Keratinocyte (primary cell): ENCODE measurements around the gene APBB1. TPM values are rescaled to one million over a fixed set of nuclear protein-coding genes. Genes with fewer than 3 reads are reported as not detected.

Experiments used
- DNase-seq: peaks from one replicate; pipeline ENCODE4 v3.0.0-alpha.2; 2011; ENCODE audit warnings: low read depth, missing footprints, low spot score
- FAIRE-seq: peaks from 2 replicates; lab custom pipeline; 2011; peaks lifted over from hg19 to GRCh38; lab: Jason Lieb, UNC
- H2AFZ ChIP-seq: 2 replicates; pipeline ENCODE4 v1.6.0; 2012; ENCODE audit warnings: low read length, control low read depth, inconsistent platforms; ENCODE audit not compliant: control insufficient read depth
- H3K27ac ChIP-seq: 2 replicates; pipeline ENCODE4 v1.5.1; 2011; ENCODE audit warnings: low read length; ENCODE audit not compliant: control insufficient read depth, insufficient read depth
- H3K27me3 ChIP-seq: 3 replicates; pipeline ENCODE4 v1.6.0; 2011; ENCODE audit warnings: low read length; ENCODE audit not compliant: control insufficient read depth, insufficient read depth; ENCODE audit errors: extremely low read depth
- H3K36me3 ChIP-seq, 2 experiments: 2 replicates in 1 of 2; 3 replicates in 1 of 2; pipeline ENCODE4 v1.5.1; 2011; ENCODE audit warnings: low read length in 2 of 2, mild to moderate bottlenecking in 1 of 2; ENCODE audit not compliant: control insufficient read depth in 2 of 2, insufficient read depth in 2 of 2; ENCODE audit errors: extremely low read depth in 1 of 2
- H3K4me1 ChIP-seq: 3 replicates; pipeline ENCODE4 v1.5.1; 2011; ENCODE audit warnings: low read length; ENCODE audit not compliant: control insufficient read depth, insufficient read depth; ENCODE audit errors: extremely low read depth
- H3K4me2 ChIP-seq: 3 replicates; pipeline ENCODE4 v1.6.0; 2011; ENCODE audit warnings: low read depth, low read length; ENCODE audit not compliant: control insufficient read depth, insufficient read depth; ENCODE audit errors: extremely low read depth
- H3K4me3 ChIP-seq, 3 experiments: fragments of 200-600 bp in 1 of 3; sonication (generic) in 1 of 3; 2 replicates in 2 of 3; 3 replicates in 1 of 3; pipeline ENCODE4 v1.5.1; 2011 to 2016; ENCODE audit warnings: low read length in 3 of 3, mild to moderate bottlenecking in 3 of 3, control low read depth in 2 of 3, inconsistent platforms in 1 of 3, low read depth in 1 of 3, mixed read lengths in 1 of 3, mixed run types in 1 of 3, moderate library complexity in 1 of 3; ENCODE audit not compliant: control insufficient read depth in 2 of 3, insufficient read depth in 2 of 3; ENCODE audit errors: extremely low read depth in 1 of 3
- H3K79me2 ChIP-seq: 2 replicates; pipeline ENCODE4 v1.6.0; 2012; ENCODE audit warnings: low read length; ENCODE audit not compliant: control insufficient read depth, insufficient read depth
- H3K9ac ChIP-seq: 3 replicates; pipeline ENCODE4 v1.6.0; 2011; ENCODE audit warnings: low read length; ENCODE audit not compliant: control insufficient read depth, insufficient read depth; ENCODE audit errors: extremely low read depth
- H3K9me1 ChIP-seq: 3 replicates; pipeline ENCODE4 v1.6.0; 2011; ENCODE audit warnings: low read length; ENCODE audit not compliant: control insufficient read depth, insufficient read depth; ENCODE audit errors: extremely low read depth
- H3K9me3 ChIP-seq: 2 replicates; pipeline ENCODE4 v1.5.1; 2012; ENCODE audit warnings: low read depth, low read length; ENCODE audit not compliant: control insufficient read depth
- H4K20me1 ChIP-seq: 3 replicates; pipeline ENCODE4 v1.6.0; 2011; ENCODE audit warnings: low read length; ENCODE audit not compliant: control insufficient read depth, insufficient read depth; ENCODE audit errors: extremely low read depth
- EZH2 ChIP-seq: IDR thresholded peaks from one replicate; pipeline ENCODE4 v1.6.1; 2012; ENCODE audit warnings: inconsistent platforms, mild to moderate bottlenecking, low read length, moderate library complexity
- dilution Hi-C: fragments of 300-500 bp; cut with MboI; formaldehyde crosslinking; loops from one replicate; pipeline ENCODE4 v1.7.0; 2020; ENCODE audit warnings: low sequenced_read_pairs; ENCODE audit not compliant: extremely low pct_ligation_motif_present
- polyA plus RNA-seq, 5 experiments: library from polyadenylated mRNA; depleted of rRNA in 3 of 5; stranded (reverse) in 3 of 5; stranded (forward) in 1 of 5; unstranded in 1 of 5; fragments of >200 nt; gene quantifications; 1 replicate in 1 of 5; 2 replicates in 3 of 5; 3 replicates in 1 of 5; pipeline versions ENCODE4 v1.2.1 to v1.2.3, GENCODE V29; 2011 to 2012; ENCODE audit warnings: missing spikeins in 2 of 5, low read depth in 1 of 5, low replicate concordance in 1 of 5
- TF ChIP-seq, protein P1 (sequence below), 3 experiments: IDR thresholded peaks in 1 of 3; conservative IDR thresholded peaks in 1 of 3; optimal IDR thresholded peaks in 1 of 3; 2 replicates in 2 of 3; 3 replicates in 1 of 3; pipeline versions ENCODE3 to v1.5.1; 2011; ENCODE audit warnings: low read length in 3 of 3, mild to moderate bottlenecking in 3 of 3, moderate library complexity in 2 of 3, control low read depth in 1 of 3, inconsistent platforms in 1 of 3; ENCODE audit not compliant: insufficient read depth in 2 of 3; ENCODE audit errors: extremely low read depth in 1 of 3

APBB1 gene
- polyA plus RNA-seq, 1 donor (not counting 4 experiments of a cell fraction or from before 2014, with no cell fraction given): 3.7 TPM

DNA sequence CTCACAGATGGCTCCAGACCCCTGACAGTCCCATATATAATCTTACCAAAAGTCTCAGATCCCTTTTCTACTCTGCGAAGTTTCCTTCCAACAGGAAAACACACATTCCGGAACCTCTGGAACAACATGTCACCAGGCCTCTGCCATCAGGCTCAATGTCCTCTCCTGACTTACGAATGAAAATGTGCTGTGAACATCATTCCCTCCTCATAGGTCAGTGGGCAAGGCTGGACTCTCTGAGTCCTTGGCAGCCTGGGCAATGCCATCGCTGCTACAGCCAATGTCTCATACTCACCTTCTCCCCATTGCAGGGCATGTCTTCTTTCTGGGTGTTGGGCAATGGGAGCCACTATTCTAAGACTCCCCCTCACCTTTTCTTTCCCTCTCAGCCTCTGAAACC lies 23.5 kb upstream of the APBB1 start:
- H2AFZ ChIP-seq: no peak overlapping the region
- H3K27me3 ChIP-seq: no peaks in the 10 kb centered on the region
- no peak overlapping the region for H3K27ac ChIP-seq
- no peak for DNase-seq
- FAIRE-seq: no peak
- H3K9me3 ChIP-seq: no peaks in the 10 kb centered on the region
- H3K4me2 ChIP-seq: no peak overlapping the region
- H3K36me3 ChIP-seq: no peaks in the 10 kb centered on the region
- H3K4me3 ChIP-seq: no peak overlapping the region
- H3K79me2 ChIP-seq: no peaks in the 10 kb centered on the region
- TF ChIP-seq, protein P1, sequence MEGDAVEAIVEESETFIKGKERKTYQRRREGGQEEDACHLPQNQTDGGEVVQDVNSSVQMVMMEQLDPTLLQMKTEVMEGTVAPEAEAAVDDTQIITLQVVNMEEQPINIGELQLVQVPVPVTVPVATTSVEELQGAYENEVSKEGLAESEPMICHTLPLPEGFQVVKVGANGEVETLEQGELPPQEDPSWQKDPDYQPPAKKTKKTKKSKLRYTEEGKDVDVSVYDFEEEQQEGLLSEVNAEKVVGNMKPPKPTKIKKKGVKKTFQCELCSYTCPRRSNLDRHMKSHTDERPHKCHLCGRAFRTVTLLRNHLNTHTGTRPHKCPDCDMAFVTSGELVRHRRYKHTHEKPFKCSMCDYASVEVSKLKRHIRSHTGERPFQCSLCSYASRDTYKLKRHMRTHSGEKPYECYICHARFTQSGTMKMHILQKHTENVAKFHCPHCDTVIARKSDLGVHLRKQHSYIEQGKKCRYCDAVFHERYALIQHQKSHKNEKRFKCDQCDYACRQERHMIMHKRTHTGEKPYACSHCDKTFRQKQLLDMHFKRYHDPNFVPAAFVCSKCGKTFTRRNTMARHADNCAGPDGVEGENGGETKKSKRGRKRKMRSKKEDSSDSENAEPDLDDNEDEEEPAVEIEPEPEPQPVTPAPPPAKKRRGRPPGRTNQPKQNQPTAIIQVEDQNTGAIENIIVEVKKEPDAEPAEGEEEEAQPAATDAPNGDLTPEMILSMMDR (optimal IDR thresholded peaks at IDR 0.05 in 1 of 3, IDR thresholded peaks at IDR 0.05 in 1 of 3, conservative IDR thresholded peaks at IDR 0.05 in 1 of 3; ENCODE audit: extremely low read depth in 1 of 3, insufficient read depth in 2 of 3, low read length in 3 of 3): no peak
- no peak for TF ChIP-seq EZH2
- no peaks in the 10 kb centered on the region for H3K4me1 ChIP-seq
- H3K9ac ChIP-seq: no peak overlapping the region
- no peaks in the 10 kb centered on the region for H3K9me1 ChIP-seq
- dilution Hi-C loops: no loop called here
- no peaks in the 10 kb centered on the region for H4K20me1 ChIP-seq

DNA sequence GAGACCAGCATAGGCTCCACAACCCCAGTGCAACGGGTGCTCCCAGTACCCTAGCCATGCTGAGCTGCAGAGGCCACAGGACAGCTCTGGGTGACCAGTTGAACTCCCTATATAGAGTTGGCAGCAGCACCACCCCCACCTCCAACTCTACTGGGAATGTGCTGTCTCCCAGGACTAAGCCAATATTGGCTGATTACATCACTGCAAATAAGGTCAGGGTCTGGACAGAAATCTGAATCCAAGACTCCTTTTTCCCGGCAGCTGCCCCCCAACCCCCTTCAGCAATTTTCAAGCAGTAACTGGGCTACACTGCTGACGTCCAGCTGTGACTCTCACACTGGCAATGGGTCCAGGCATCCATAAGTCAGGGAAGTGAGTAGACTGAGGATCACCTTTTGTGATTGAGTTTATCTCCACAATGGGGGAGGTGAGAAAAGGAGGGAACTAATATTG lies 22.0 kb upstream of the APBB1 start, which contains the start of gene HPX:
Gene HPX (minus strand): TSS at position 82 of the 453 bp plus-strand sequence. CDS start 24 bp downstream, at position 58.
- Histone ChIP-seq H2AFZ (no peak within 1 kb of the TSS), H3K9me1 (no peaks in the 10 kb centered on the region), H3K79me2 (no peaks in the 10 kb centered on the region), H3K4me1 (no peaks in the 10 kb centered on the region), H3K4me2 (no peak within 1 kb of the TSS), H4K20me1 (no peaks in the 10 kb centered on the region), H3K9me3 (no peaks in the 10 kb centered on the region), H3K4me3 (no peak within 1 kb of the TSS), H3K27me3 (no peaks in the 10 kb centered on the region), H3K36me3 (no peaks in the 10 kb centered on the region), H3K27ac (no peak within 1 kb of the TSS), H3K9ac (no peak within 1 kb of the TSS)
- DNase-seq (no peak), FAIRE-seq (no peak)
- dilution Hi-C loops: no loop called here
- TF ChIP-seq, protein P1 (optimal IDR thresholded peaks at IDR 0.05 in 1 of 3, IDR thresholded peaks at IDR 0.05 in 1 of 3, conservative IDR thresholded peaks at IDR 0.05 in 1 of 3; ENCODE audit: extremely low read depth in 1 of 3, insufficient read depth in 2 of 3, low read length in 3 of 3): no peak
